ENCODE measurements around the gene SIPA1L3. TPM values are rescaled to one million over a fixed set of nuclear protein-coding genes. Genes with fewer than 3 reads are reported as not detected.

Gene SIPA1L3
- polyA plus RNA-seq, 1 donor from 2014 or later, result 2.8 TPM

- Histone ChIP-seq H2AFZ (ENCODE audit: low read depth, low read length) (no peak overlapping the region), H3K27ac (ENCODE audit: low read length) (no peak overlapping the region), H3K9ac (ENCODE audit: low read length) (no peak overlapping the region), H3F3A (ENCODE audit: insufficient read depth, low read length, poor library complexity, severe bottlenecking) (no peaks in the 10 kb centered on the region), H3K9me3 (ENCODE audit: low read length) (no peaks in the 10 kb centered on the region), H3K4me3 (ENCODE audit: low read length) (no peak overlapping the region), H3K36me3 (ENCODE audit: insufficient read depth, low read length) (no peaks in the 10 kb centered on the region), H3K9me2 (ENCODE audit: insufficient read depth, low read length) (no peaks in the 10 kb centered on the region), H3K4me2 (ENCODE audit: low read length) (no peak overlapping the region), H4K20me1 (ENCODE audit: insufficient read depth) (no peaks in the 10 kb centered on the region), H3K27me3 (ENCODE audit: insufficient read depth, low read depth, low read length) (no peaks in the 10 kb centered on the region), H3K79me2 (replicated peaks; ENCODE audit: insufficient read depth, low read length) (no peaks in the 10 kb centered on the region)
- TF ChIP-seq REST (IDR thresholded peaks at IDR 0.05; ENCODE audit: borderline replicate concordance) (no peak), EZH2 (IDR thresholded peaks at IDR 0.05; ENCODE audit: borderline replicate concordance, insufficient read depth, low read length, poor library complexity, severe bottlenecking) (no peak), POLR2AphosphoS5 (IDR thresholded peaks at IDR 0.05) (no peak), TAF1 (IDR thresholded peaks at IDR 0.05; ENCODE audit: low read depth) (no peak), CTCF (IDR thresholded peaks at IDR 0.05; ENCODE audit: poor library complexity, severe bottlenecking) (no peak), SMC3 (conservative IDR thresholded peaks at IDR 0.05; ENCODE audit: poor library complexity) (no peak), RAD21 (conservative IDR thresholded peaks at IDR 0.05) (no peak), EP300 (conservative IDR thresholded peaks at IDR 0.05; ENCODE audit: poor library complexity, severe bottlenecking) (no peak), MXI1 (conservative IDR thresholded peaks at IDR 0.05; ENCODE audit: poor library complexity, severe bottlenecking) (no peak)
Observed at GRCh38 chr19:38204096-38204495, 297.1 kb downstream of the SIPA1L3 start.

GRCh38 chr19:38204728-38205127 lies 297.7 kb downstream of the SIPA1L3 start:
- H3K4me2 ChIP-seq (ENCODE audit: low read length), result no peak overlapping the region
- H4K20me1 ChIP-seq (ENCODE audit: insufficient read depth), result no peaks in the 10 kb centered on the region
- TF ChIP-seq EP300 (conservative IDR thresholded peaks at IDR 0.05; ENCODE audit: poor library complexity, severe bottlenecking), result no peak
- no peak for TF ChIP-seq POLR2AphosphoS5 (IDR thresholded peaks at IDR 0.05)
- no peak for TF ChIP-seq RAD21 (conservative IDR thresholded peaks at IDR 0.05)
- TF ChIP-seq CTCF (IDR thresholded peaks at IDR 0.05; ENCODE audit: poor library complexity, severe bottlenecking), result no peak
- no peak for TF ChIP-seq EZH2 (IDR thresholded peaks at IDR 0.05; ENCODE audit: borderline replicate concordance, insufficient read depth, low read length, poor library complexity, severe bottlenecking)
- TF ChIP-seq TAF1 (IDR thresholded peaks at IDR 0.05; ENCODE audit: low read depth), result no peak
- TF ChIP-seq REST (IDR thresholded peaks at IDR 0.05; ENCODE audit: borderline replicate concordance), result no peak
- TF ChIP-seq MXI1 (conservative IDR thresholded peaks at IDR 0.05; ENCODE audit: poor library complexity, severe bottlenecking), result no peak
- TF ChIP-seq SMC3 (conservative IDR thresholded peaks at IDR 0.05; ENCODE audit: poor library complexity), result no peak
- no peaks in the 10 kb centered on the region for H3F3A ChIP-seq (ENCODE audit: insufficient read depth, low read length, poor library complexity, severe bottlenecking)
- H3K27me3 ChIP-seq (ENCODE audit: insufficient read depth, low read depth, low read length), result no peaks in the 10 kb centered on the region
- H3K36me3 ChIP-seq (ENCODE audit: insufficient read depth, low read length), result no peaks in the 10 kb centered on the region
- H2AFZ ChIP-seq (ENCODE audit: low read depth, low read length), result no peak overlapping the region
- no peak overlapping the region for H3K9ac ChIP-seq (ENCODE audit: low read length)
- no peaks in the 10 kb centered on the region for H3K9me2 ChIP-seq (ENCODE audit: insufficient read depth, low read length)
- H3K4me3 ChIP-seq (ENCODE audit: low read length), result no peak overlapping the region
- no peaks in the 10 kb centered on the region for H3K9me3 ChIP-seq (ENCODE audit: low read length)
- H3K79me2 ChIP-seq (replicated peaks; ENCODE audit: insufficient read depth, low read length), result no peaks in the 10 kb centered on the region
- H3K27ac ChIP-seq (ENCODE audit: low read length), result no peak overlapping the region

Measured in neural cell (in vitro differentiated cells).